BE2C (cell line): ENCODE measurements around the gene GPR173.

Source experiments
- DNase-seq: peaks from one replicate; pipeline ENCODE4 v3.0.0-alpha.2; 2020
- H3K27me3 ChIP-seq: fragments of 250-450 bp; sonication (Bioruptor Pico); 2 replicates; pipeline ENCODE4 v1.5.1; 2020; ENCODE audit warnings: mild to moderate bottlenecking
- H3K36me3 ChIP-seq: fragments of 250-450 bp; sonication (Bioruptor Pico); 2 replicates; pipeline ENCODE4 v1.5.1; 2020; ENCODE audit warnings: mild to moderate bottlenecking
- H3K4me1 ChIP-seq: fragments of 250-450 bp; sonication (Bioruptor Pico); 2 replicates; pipeline ENCODE4 v1.5.1; 2020
- H3K4me3 ChIP-seq: 2 replicates; pipeline ENCODE4 v1.5.1; 2011; ENCODE audit warnings: low read depth, low read length
- H3K9me3 ChIP-seq: fragments of 250-450 bp; sonication (Bioruptor Pico); 2 replicates; pipeline ENCODE4 v1.5.1; 2020
- CTCF ChIP-seq: IDR thresholded peaks from 2 replicates; pipeline ENCODE4 v1.5.1; 2012; ENCODE audit warnings: mild to moderate bottlenecking, low read depth, low read length

Gene GPR173

GRCh38 chrX:53028678-53029077 is 19.9 kb upstream of the GPR173 start:
- no peaks in the 10 kb centered on the region for H3K36me3 ChIP-seq
- H3K4me1 ChIP-seq, result no peaks in the 10 kb centered on the region
- no peaks in the 10 kb centered on the region for H3K27me3 ChIP-seq
- H3K9me3 ChIP-seq, result no peaks in the 10 kb centered on the region
- no peak for TF ChIP-seq CTCF
- no peak for DNase-seq
- H3K4me3 ChIP-seq, result no peak overlapping the region

- no peaks in the 10 kb centered on the region for H3K36me3 ChIP-seq
- H3K4me1 ChIP-seq, result no peaks in the 10 kb centered on the region
- H3K4me3 ChIP-seq, result no peak overlapping the region
- no peak for DNase-seq
- TF ChIP-seq CTCF, result no peak
- H3K27me3 ChIP-seq, result no peaks in the 10 kb centered on the region
- H3K9me3 ChIP-seq, result no peaks in the 10 kb centered on the region
Measured at GRCh38 chrX:53031380-53031779, 17.2 kb upstream of the GPR173 start.

- Histone ChIP-seq H3K36me3 (no peaks in the 10 kb centered on the region), H3K27me3 (no peaks in the 10 kb centered on the region), H3K4me3 (no peak overlapping the region), H3K9me3 (no peaks in the 10 kb centered on the region), H3K4me1 (no peaks in the 10 kb centered on the region)
- no peak for TF ChIP-seq CTCF
- no peak for DNase-seq
Measured at GRCh38 chrX:53036149-53036548, 12.4 kb upstream of the GPR173 start.

GRCh38 chrX:53039236-53039635 is 9.4 kb upstream of the GPR173 start:
- Histone ChIP-seq H3K4me3 (no peak overlapping the region), H3K4me1 (no peaks in the 10 kb centered on the region), H3K27me3 (no peaks in the 10 kb centered on the region), H3K36me3 (no peaks in the 10 kb centered on the region), H3K9me3 (no peaks in the 10 kb centered on the region)
- DNase-seq, result no peak
- no peak for TF ChIP-seq CTCF

GRCh38 chrX:53044995-53045394 is 3.6 kb upstream of the GPR173 start:
- Histone ChIP-seq H3K4me1 (0 out of 2 replicates have a peak, but pooled peaks cover 6% of the 10 kb centered on the region), H3K36me3 (no peaks in the 10 kb centered on the region)
- no peak for TF ChIP-seq CTCF

GRCh38 chrX:53047228-53047627 is 1.4 kb upstream of the GPR173 start:
- peak; percentile 40 for DNase-seq
- no peaks in the 10 kb centered on the region for H3K27me3 ChIP-seq
- TF ChIP-seq CTCF, result peak; percentile 59

More at GRCh38 chrX:53044995-53045394, 3.6 kb upstream of the GPR173 start:
- no peaks in the 10 kb centered on the region for H3K27me3 ChIP-seq
- H3K4me3 ChIP-seq, result no peak overlapping the region
- H3K9me3 ChIP-seq, result no peaks in the 10 kb centered on the region
- no peak for DNase-seq

More at GRCh38 chrX:53047228-53047627, 1.4 kb upstream of the GPR173 start:
- Histone ChIP-seq H3K9me3 (no peaks in the 10 kb centered on the region), H3K4me3 (no peak overlapping the region), H3K4me1 (0 out of 2 replicates have a peak, but pooled peaks cover 6% of the 10 kb centered on the region), H3K36me3 (no peaks in the 10 kb centered on the region)
